Epithelial cell of esophagus (primary cell): Measurements from ENCODE around the gene SMAD7.

Experiments used
- DNase-seq: peaks from one replicate; pipeline ENCODE4 v3.0.0; 2010; ENCODE audit warnings: low read depth
- H3K4me3 ChIP-seq: 2 replicates; pipeline ENCODE4 v1.5.1; 2011; ENCODE audit warnings: mild to moderate bottlenecking, low read length, control low read depth
- CTCF ChIP-seq: IDR thresholded peaks from 2 replicates; pipeline ENCODE4 v1.5.1; 2011; ENCODE audit warnings: low read depth, mild to moderate bottlenecking, low read length, control low read depth, inconsistent platforms; ENCODE audit not compliant: insufficient read depth; ENCODE audit errors: missing control alignments

SMAD7 gene

GRCh38 chr18:48923746-48924629 lies 26.8 kb downstream of the SMAD7 start:
- H3K4me3 ChIP-seq: no peak overlapping the region
- no peak for TF ChIP-seq CTCF
- DNase-seq: peak; percentile 56

GRCh38 chr18:48922801-48923730 lies 27.7 kb downstream of the SMAD7 start:
- DNase-seq: peak; percentile 49
- H3K4me3 ChIP-seq: no peak overlapping the region
- no peak for TF ChIP-seq CTCF

- TF ChIP-seq CTCF: no peak
- DNase-seq: no peak
- no peak overlapping the region for H3K4me3 ChIP-seq
Measured at GRCh38 chr18:48922226-48922800, 28.5 kb downstream of the SMAD7 start.

- no peak for TF ChIP-seq CTCF
- DNase-seq: no peak
- no peak overlapping the region for H3K4me3 ChIP-seq
Measured at GRCh38 chr18:48921305-48922225, 29.2 kb downstream of the SMAD7 start.

- no peak for TF ChIP-seq CTCF
- DNase-seq: no peak
- H3K4me3 ChIP-seq: no peak overlapping the region
Measured at GRCh38 chr18:48920408-48921038, 30.2 kb downstream of the SMAD7 start.
